Measurements from ENCODE around the gene NLRC5.

NLRC5 gene

DNA sequence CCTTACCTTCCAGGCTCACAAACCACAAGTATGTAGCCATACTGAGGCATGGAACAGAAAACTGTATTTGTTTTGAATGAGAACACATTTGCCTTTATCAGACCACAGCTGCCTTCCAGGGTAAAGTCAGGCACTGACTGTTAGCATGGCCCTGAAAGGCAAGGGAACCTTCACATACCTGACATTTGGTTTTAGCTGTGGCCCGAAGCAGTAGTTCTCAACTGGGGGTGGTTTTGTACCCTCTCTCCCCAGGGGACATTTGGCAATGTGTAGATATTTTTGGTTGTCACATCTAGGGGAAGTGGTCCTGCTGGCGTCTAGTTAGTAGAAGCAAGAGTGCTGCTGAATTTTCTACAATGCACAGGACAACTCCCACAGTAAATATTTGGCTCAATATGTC is 48.3 kb upstream of the NLRC5 start:
- H3K4me1 ChIP-seq (ENCODE audit: low read length), result peaks cover 62% of the 10 kb centered on the region

DNA sequence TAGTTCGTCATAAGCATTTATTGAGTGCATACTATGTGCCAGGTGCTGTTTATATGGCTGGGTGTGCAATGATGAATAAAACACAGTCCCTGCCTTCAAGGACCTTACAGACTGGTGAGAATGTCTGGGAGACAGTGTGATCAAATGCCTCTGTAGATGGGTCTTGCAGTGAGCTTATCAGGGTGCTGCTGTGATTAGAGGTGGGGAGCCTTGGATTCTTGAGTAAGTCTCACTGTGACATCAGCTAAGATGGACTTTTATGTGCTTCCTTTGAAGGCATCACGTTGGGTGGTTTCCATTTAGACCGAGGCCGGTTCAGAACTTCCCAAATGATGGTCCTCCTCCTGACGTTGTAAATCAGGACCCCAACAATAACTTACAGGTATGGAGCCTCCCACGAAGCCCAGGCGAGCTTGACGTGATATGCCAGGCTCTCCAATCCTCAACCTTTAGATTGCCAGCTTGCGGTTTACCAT is 47.5 kb upstream of the NLRC5 start:
- Histone ChIP-seq H2AFZ (ENCODE audit: low read length) (no peak overlapping the region), H3K9me3 (replicated peaks; ENCODE audit: insufficient read depth, low read length) (no peaks in the 10 kb centered on the region), H3K36me3 (replicated peaks; ENCODE audit: insufficient read depth, low read length) (peaks cover 54% of the 10 kb centered on the region), H3K4me2 (ENCODE audit: low read depth, low read length) (peak overlapping the region; percentile 9; the same call in 1 of the 2 replicates), H3F3A (ENCODE audit: insufficient read depth, low read length) (peaks cover 97% of the 10 kb centered on the region), H3K4me3 (ENCODE audit: low read length) (no peak overlapping the region), H3K79me2 (ENCODE audit: low read length) (peaks cover 62% of the 10 kb centered on the region), H4K20me1 (ENCODE audit: insufficient read depth, low read length) (peaks cover 66% of the 10 kb centered on the region), H3K27me3 (replicated peaks; ENCODE audit: insufficient read depth, low read length) (no peaks in the 10 kb centered on the region), H3K9me2 (replicated peaks; ENCODE audit: insufficient read depth, low read length) (no peaks in the 10 kb centered on the region), H3K4me1 (ENCODE audit: low read length) (peaks cover 62% of the 10 kb centered on the region), H3K27ac (ENCODE audit: low read length) (peak overlapping the region; percentile 100; the same call in 1 of the 2 replicates), H3K9ac (ENCODE audit: low read length) (peak overlapping the region; percentile 2; the same call in 1 of the 2 replicates)
- TF ChIP-seq EZH2 (optimal IDR thresholded peaks at IDR 0.05; ENCODE audit: low read depth, low read length), result no peak
- TF ChIP-seq, protein P1, sequence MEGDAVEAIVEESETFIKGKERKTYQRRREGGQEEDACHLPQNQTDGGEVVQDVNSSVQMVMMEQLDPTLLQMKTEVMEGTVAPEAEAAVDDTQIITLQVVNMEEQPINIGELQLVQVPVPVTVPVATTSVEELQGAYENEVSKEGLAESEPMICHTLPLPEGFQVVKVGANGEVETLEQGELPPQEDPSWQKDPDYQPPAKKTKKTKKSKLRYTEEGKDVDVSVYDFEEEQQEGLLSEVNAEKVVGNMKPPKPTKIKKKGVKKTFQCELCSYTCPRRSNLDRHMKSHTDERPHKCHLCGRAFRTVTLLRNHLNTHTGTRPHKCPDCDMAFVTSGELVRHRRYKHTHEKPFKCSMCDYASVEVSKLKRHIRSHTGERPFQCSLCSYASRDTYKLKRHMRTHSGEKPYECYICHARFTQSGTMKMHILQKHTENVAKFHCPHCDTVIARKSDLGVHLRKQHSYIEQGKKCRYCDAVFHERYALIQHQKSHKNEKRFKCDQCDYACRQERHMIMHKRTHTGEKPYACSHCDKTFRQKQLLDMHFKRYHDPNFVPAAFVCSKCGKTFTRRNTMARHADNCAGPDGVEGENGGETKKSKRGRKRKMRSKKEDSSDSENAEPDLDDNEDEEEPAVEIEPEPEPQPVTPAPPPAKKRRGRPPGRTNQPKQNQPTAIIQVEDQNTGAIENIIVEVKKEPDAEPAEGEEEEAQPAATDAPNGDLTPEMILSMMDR (IDR thresholded peaks at IDR 0.05; ENCODE audit: low read length), result no peak
- TF ChIP-seq EZH2phosphoT487 (IDR thresholded peaks at IDR 0.05; ENCODE audit: low read length), result no peak
- no peak for DNase-seq

More for the DNA sequence above, 48.3 kb upstream of the NLRC5 start:
- H3F3A ChIP-seq (ENCODE audit: insufficient read depth, low read length), result peaks cover 97% of the 10 kb centered on the region
- H3K79me2 ChIP-seq (ENCODE audit: low read length), result peaks cover 70% of the 10 kb centered on the region
- peak overlapping the region; percentile 24; the same call in 1 of the 2 replicates for H3K4me2 ChIP-seq (ENCODE audit: low read depth, low read length)
- H3K9ac ChIP-seq (ENCODE audit: low read length), result no peak overlapping the region
- no peak for DNase-seq
- no peak overlapping the region for H3K4me3 ChIP-seq (ENCODE audit: low read length)
- H2AFZ ChIP-seq (ENCODE audit: low read length), result no peak overlapping the region
- TF ChIP-seq EZH2phosphoT487 (IDR thresholded peaks at IDR 0.05; ENCODE audit: low read length) (no peak), EZH2 (optimal IDR thresholded peaks at IDR 0.05; ENCODE audit: low read depth, low read length) (no peak)
- peaks cover 73% of the 10 kb centered on the region for H4K20me1 ChIP-seq (ENCODE audit: insufficient read depth, low read length)
- H3K36me3 ChIP-seq (replicated peaks; ENCODE audit: insufficient read depth, low read length), result peaks cover 60% of the 10 kb centered on the region
- no peaks in the 10 kb centered on the region for H3K27me3 ChIP-seq (replicated peaks; ENCODE audit: insufficient read depth, low read length)
- no peaks in the 10 kb centered on the region for H3K9me2 ChIP-seq (replicated peaks; ENCODE audit: insufficient read depth, low read length)
- H3K27ac ChIP-seq (ENCODE audit: low read length), result peak overlapping the region; percentile 100; the same call in 1 of the 2 replicates
- no peaks in the 10 kb centered on the region for H3K9me3 ChIP-seq (replicated peaks; ENCODE audit: insufficient read depth, low read length)

DNA sequence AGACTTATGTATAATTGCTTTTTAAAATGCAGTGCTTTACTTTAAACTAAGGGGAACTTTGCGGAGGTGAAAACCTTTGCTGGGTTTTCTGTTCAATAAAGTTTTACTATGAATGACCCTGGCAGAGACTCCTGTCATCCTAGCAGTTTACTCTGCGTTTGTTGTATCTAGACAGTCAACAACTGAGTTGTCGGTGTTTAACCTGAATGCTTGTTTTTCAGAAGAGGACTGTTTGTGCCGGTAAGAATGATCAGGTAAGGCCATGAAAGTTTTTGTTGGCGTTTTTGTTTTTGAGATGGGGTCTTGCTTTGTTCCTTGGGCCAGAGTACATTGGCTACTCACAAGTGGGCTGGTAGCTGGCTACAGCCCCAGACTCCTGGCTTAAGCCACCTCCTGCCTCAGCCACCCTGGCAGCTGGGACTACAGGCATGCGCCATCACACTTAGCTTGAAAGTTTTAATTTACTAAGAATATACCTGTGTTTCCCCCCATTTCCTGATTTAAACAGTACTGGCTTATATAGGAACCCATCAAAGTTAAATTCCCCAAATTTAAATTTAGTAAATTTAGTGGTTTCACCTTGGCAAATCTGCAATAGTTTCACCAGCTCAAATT is 45.5 kb upstream of the NLRC5 start:
- Histone ChIP-seq H2AFZ (ENCODE audit: low read length) (no peak overlapping the region), H3K27me3 (replicated peaks; ENCODE audit: insufficient read depth, low read length) (no peaks in the 10 kb centered on the region), H3K4me2 (ENCODE audit: low read depth, low read length) (no peak overlapping the region), H3K4me3 (ENCODE audit: low read length) (no peak overlapping the region), H3K9ac (ENCODE audit: low read length) (no peak overlapping the region), H3F3A (ENCODE audit: insufficient read depth, low read length) (peaks cover 95% of the 10 kb centered on the region), H3K36me3 (replicated peaks; ENCODE audit: insufficient read depth, low read length) (peaks cover 43% of the 10 kb centered on the region), H3K9me2 (replicated peaks; ENCODE audit: insufficient read depth, low read length) (no peaks in the 10 kb centered on the region), H3K4me1 (ENCODE audit: low read length) (peaks cover 48% of the 10 kb centered on the region), H3K9me3 (replicated peaks; ENCODE audit: insufficient read depth, low read length) (no peaks in the 10 kb centered on the region), H3K27ac (ENCODE audit: low read length) (peak overlapping the region; percentile 100; the same call in 1 of the 2 replicates), H3K79me2 (ENCODE audit: low read length) (peaks cover 44% of the 10 kb centered on the region), H4K20me1 (ENCODE audit: insufficient read depth, low read length) (peaks cover 52% of the 10 kb centered on the region)
- TF ChIP-seq EZH2phosphoT487 (IDR thresholded peaks at IDR 0.05; ENCODE audit: low read length) (no peak), EZH2 (optimal IDR thresholded peaks at IDR 0.05; ENCODE audit: low read depth, low read length) (no peak)
- TF ChIP-seq, protein P1 (IDR thresholded peaks at IDR 0.05; ENCODE audit: low read length), result no peak
- peak; percentile 52 for DNase-seq
